GM03348 (cell line): ENCODE measurements around the gene LGI2.

Source experiments
- DNase-seq: peaks from one replicate; pipeline ENCODE4 v3.0.0; 2012; ENCODE audit warnings: low spot score

Gene LGI2

GRCh38 chr4:24993551-24994080 lies 37.1 kb downstream of the LGI2 start:
- DNase-seq: no peak

DNA sequence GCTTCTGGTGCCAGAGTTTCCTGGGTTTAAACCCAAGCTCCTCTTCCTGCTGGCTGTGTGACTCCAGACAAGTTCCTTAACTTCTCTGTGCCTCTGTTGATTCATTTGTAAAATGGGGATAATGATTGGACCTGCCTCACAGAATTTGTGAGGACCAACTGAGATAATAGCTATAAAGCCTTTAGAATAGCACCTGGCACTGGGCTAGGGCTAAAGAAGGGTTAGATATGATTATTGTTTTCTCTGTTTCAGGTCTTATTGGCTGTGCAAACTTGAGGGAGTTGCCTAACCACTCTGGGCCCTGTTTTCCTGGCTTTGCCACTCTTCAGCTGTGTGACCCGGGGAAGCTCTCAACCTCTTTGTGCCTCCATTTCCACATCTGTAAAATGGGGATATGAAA lies 37.8 kb downstream of the LGI2 start:
- DNase-seq: no peak

DNA sequence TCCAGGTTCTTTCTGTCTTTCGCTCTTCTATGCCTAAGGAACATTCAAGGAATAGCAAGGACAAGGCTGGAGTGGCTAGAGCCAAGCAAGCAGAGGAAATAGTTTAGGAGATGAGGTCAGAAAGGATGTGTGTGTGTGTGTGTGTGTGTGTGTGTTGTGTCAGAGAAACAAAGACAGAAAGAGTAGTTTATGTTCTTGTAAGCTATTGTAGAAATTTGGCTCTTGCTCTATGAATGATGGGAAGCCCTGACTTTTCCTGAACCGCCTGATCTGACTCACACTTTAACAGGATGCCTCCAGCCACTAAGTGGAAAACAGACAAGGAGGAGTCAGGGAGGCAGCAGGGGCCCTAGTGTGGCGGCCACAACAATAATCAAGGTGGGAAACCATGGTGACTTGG lies 39.7 kb downstream of the LGI2 start:
- peak; percentile 46 for DNase-seq

DNA sequence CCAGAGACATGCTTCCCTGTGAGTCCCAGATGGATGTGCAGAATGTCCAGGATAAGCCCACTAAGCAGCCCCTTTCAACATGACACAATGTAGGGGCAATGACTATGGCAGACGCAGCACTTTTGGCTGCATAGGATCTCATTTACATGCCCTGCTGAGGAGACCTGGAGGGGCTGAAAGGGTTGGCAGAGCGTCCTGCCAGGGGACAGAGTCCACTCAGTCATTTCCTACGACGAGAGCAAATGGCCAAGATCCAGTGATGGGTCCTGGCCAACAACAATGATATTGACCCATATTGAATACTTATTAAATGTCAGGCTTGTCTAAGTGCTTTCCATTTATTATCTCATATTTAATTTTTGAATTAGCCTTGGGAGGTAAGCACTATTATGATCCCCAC lies 41.4 kb downstream of the LGI2 start:
- DNase-seq: no peak

DNA sequence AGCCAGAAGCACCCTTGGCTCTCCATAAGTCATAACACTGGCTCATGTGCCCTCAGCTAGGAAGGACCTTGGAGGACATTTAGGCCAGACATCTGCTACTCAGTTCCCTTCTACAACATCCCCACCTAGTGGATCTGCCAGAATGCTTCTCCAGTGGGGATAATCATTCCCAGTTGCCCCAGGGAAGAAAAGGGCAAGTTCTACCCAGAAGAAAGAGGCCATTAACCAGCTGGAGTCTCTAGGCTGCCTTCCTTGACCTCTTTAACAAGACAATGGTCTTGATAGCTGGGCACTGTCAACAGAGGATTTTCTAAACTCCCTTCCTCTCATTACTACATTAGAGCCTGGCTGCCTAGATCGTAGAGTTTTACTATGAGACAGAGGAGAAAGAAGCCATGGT lies 42.0 kb downstream of the LGI2 start:
- DNase-seq: peak; percentile 76

GRCh38 chr4:24984602-24985532 lies 45.9 kb downstream of the LGI2 start:
- DNase-seq: no peak

GRCh38 chr4:24980740-24981139 lies 50.0 kb downstream of the LGI2 start:
- no peak for DNase-seq

GRCh38 chr4:24980064-24980690 lies 50.6 kb downstream of the LGI2 start:
- DNase-seq: peak; percentile 83

DNA sequence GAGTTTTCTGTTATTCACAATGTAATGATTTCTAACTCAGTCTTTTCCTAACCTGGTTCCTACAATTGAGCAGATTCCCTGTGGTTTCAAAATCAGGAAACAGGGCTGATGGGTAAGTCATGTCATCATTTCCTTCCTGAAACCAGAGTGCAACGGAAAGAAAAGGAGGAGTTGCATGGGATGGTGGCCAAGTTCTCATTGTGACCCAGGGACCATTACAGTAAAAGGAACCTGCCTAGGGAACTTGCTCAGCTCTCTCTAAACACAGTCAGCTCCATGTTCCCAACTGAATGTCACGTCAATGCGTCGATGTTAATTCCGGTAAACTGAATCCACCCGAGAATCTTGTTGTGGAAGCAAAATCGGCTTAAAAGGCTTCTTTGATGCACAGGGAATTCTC lies 51.2 kb downstream of the LGI2 start:
- peak; percentile 55 for DNase-seq

GRCh38 chr4:24978291-24979075 lies 52.3 kb downstream of the LGI2 start:
- no peak for DNase-seq

GRCh38 chr4:24975510-24975909 lies 55.2 kb downstream of the LGI2 start:
- no peak for DNase-seq

GRCh38 chr4:24973747-24974601 lies 56.8 kb downstream of the LGI2 start:
- no peak for DNase-seq

DNA sequence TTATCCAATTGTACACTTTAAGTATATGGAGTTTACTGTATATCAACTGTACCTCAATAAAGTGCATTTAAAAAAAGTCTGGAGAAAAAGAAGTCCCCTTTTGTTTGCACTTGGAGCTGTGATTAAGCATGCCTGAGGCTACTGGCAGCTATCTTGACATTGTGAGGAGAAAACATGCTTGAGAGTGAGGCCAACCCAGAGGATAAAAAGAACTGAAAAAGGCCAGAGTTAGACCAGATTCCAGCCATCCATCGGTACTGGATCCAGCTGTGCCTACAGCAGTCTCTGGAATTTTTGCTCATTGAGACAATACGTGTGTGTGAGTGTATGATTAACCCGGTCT lies 57.4 kb downstream of the LGI2 start:
- peak; percentile 23 for DNase-seq

- DNase-seq: no peak
Measured at GRCh38 chr4:24971192-24971591, 59.6 kb downstream of the LGI2 start.

- DNase-seq: no peak
Measured at GRCh38 chr4:24970635-24971034, 60.1 kb downstream of the LGI2 start.

DNA sequence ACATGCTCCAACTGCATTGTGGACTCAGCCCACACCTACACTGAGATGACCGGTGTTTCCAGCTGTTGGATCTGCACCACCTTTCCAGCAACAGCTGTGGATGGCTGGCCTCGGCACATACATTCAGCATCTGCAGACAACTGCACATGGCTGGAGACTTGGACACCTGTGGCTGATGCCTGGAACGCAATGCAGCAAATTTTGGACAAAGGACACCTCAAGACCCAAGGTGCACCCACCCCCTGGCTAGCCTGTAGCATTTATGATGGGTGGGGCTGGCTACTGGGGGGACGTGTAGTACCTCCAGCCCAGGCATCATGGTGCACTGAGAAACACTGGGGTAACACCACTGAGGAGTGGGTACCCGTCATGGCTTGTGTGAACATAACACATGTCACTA lies 60.6 kb downstream of the LGI2 start:
- no peak for DNase-seq

GRCh38 chr4:24969486-24969885 lies 61.3 kb downstream of the LGI2 start:
- no peak for DNase-seq

DNA sequence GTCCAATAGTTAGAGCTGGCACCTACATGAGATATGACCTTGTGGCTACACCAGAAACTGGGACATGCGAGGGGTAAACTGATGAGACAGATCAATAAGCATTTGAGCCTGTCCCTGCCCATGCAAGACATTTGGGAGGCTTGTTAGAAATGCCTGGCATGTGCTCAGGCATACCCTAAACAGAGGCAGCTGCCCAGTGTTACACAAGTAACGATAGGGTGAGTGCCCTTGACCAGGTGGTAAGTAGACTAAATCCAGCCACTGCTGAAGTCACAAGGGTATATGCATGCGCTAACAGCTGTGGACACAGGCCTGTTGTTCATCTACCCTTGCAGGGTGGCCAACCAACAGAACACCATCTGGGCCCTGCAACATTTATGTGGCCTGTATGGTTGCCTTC lies 61.8 kb downstream of the LGI2 start:
- DNase-seq: no peak

- DNase-seq: no peak
Measured at GRCh38 chr4:24968278-24968677, 62.5 kb downstream of the LGI2 start.

GRCh38 chr4:24967346-24967745 lies 63.4 kb downstream of the LGI2 start:
- DNase-seq: no peak

- no peak for DNase-seq
Measured at GRCh38 chr4:24966076-24966475, 64.7 kb downstream of the LGI2 start.

GRCh38 chr4:24965627-24966026 lies 65.1 kb downstream of the LGI2 start:
- DNase-seq: no peak
